RWPE2 (cell line): Measurements from ENCODE around the gene RPA1.

Experiments used
- ATAC-seq: fragments of 200-7000 bp; cut with Tn5 transposase; 3 replicates; pipeline ENCODE4 v1.9.1; 2021; ENCODE audit warnings: low read depth
- DNase-seq: peaks from one replicate; pipeline ENCODE4 v3.0.0-alpha.2; 2020; ENCODE audit warnings: low spot score
- H3K27ac ChIP-seq: fragments of 450-650 bp; 2 replicates; pipeline ENCODE4 v1.5.1; 2017; ENCODE audit warnings: mild to moderate bottlenecking; ENCODE audit not compliant: poor library complexity, severe bottlenecking
- H3K27me3 ChIP-seq: fragments of 250-450 bp; sonication (Bioruptor Pico); 2 replicates; pipeline ENCODE4 v1.5.1; 2021; ENCODE audit warnings: mild to moderate bottlenecking, moderate library complexity; ENCODE audit not compliant: insufficient read depth, poor library complexity, severe bottlenecking
- H3K36me3 ChIP-seq: fragments of 250-450 bp; sonication (Bioruptor Pico); 2 replicates; pipeline ENCODE4 v1.5.1; 2020; ENCODE audit warnings: low read depth, mild to moderate bottlenecking, moderate library complexity
- H3K4me1 ChIP-seq: fragments of 250-450 bp; sonication (Bioruptor Pico); 2 replicates; pipeline ENCODE4 v1.5.1; 2021; ENCODE audit warnings: mild to moderate bottlenecking, moderate library complexity; ENCODE audit not compliant: insufficient read depth, poor library complexity, severe bottlenecking
- H3K4me3 ChIP-seq: fragments of 250-450 bp; sonication (Bioruptor Pico); 2 replicates; pipeline ENCODE4 v1.5.1; 2021; ENCODE audit warnings: mild to moderate bottlenecking, moderate library complexity; ENCODE audit not compliant: severe bottlenecking
- H3K9me3 ChIP-seq: fragments of 250-450 bp; sonication (Bioruptor Pico); 2 replicates; pipeline ENCODE4 v1.5.1; 2021; ENCODE audit warnings: mild to moderate bottlenecking, moderate library complexity; ENCODE audit not compliant: severe bottlenecking
- CTCF ChIP-seq: fragments of 450-650 bp; IDR thresholded peaks from one replicate; pipeline ENCODE4 v1.5.1; 2017; ENCODE audit warnings: mild to moderate bottlenecking, moderate library complexity; ENCODE audit not compliant: poor library complexity, severe bottlenecking

RPA1 gene

GRCh38 chr17:1829216-1829591 is 601 bp upstream of the RPA1 start:
- TF ChIP-seq CTCF = no peak
- H3K27ac ChIP-seq = peak overlapping the region; percentile 42
- peak overlapping the region; percentile 55 for H3K4me3 ChIP-seq
- peaks cover 9% of the 10 kb centered on the region for H3K4me1 ChIP-seq
- no peaks in the 10 kb centered on the region for H3K9me3 ChIP-seq
- DNase-seq (no peak), ATAC-seq (peak; percentile 30)
- H3K27me3 ChIP-seq = no peaks in the 10 kb centered on the region
- peaks cover 62% of the 10 kb centered on the region for H3K36me3 ChIP-seq

DNA sequence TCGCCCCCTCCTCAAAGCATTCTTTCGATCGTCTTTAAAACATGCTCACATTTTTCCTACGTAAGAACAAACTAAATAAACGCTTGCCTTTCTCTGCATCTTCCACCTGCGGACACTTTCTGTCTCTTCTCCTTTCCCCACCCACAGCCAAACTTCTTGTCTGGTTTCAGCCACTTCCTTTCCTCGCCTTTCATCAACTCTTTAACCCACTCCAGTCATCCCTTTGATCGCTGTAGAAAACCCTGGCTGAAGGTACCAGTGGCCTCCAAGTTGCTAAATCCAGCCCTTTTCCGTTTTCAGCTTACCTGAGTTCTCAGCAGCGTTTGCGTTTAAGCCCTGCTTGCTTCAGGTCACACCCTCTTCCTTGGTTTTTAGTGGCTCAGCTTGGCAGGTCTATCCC is 483 bp downstream of the RPA1 start:
- no peak; the same call in 2 of the 3 replicates for ATAC-seq
- no peak for DNase-seq
- Histone ChIP-seq H3K27ac (peak overlapping the region; percentile 42), H3K27me3 (no peaks in the 10 kb centered on the region), H3K4me1 (peaks cover 9% of the 10 kb centered on the region), H3K36me3 (peaks cover 57% of the 10 kb centered on the region), H3K9me3 (no peaks in the 10 kb centered on the region), H3K4me3 (peak overlapping the region; percentile 55)
- TF ChIP-seq CTCF = no peak

- no peak for TF ChIP-seq CTCF
- Histone ChIP-seq H3K4me3 (no peak overlapping the region), H3K27ac (no peak overlapping the region), H3K36me3 (peaks cover 57% of the 10 kb centered on the region), H3K27me3 (no peaks in the 10 kb centered on the region), H3K9me3 (no peaks in the 10 kb centered on the region), H3K4me1 (peaks cover 6% of the 10 kb centered on the region)
- ATAC-seq = no peak
- no peak for DNase-seq
These were observed 4.8 kb downstream of the RPA1 start for GRCh38 chr17:1834380-1835149.

GRCh38 chr17:1839516-1839915 is 9.7 kb downstream of the RPA1 start:
- ATAC-seq (no peak), DNase-seq (no peak)
- H3K9me3 ChIP-seq = no peaks in the 10 kb centered on the region
- TF ChIP-seq CTCF = no peak
- peaks cover 50% of the 10 kb centered on the region for H3K36me3 ChIP-seq
- H3K27ac ChIP-seq = no peak overlapping the region
- H3K4me1 ChIP-seq = peaks cover 5% of the 10 kb centered on the region
- no peak overlapping the region for H3K4me3 ChIP-seq
- no peaks in the 10 kb centered on the region for H3K27me3 ChIP-seq

GRCh38 chr17:1843947-1844346 is 14.1 kb downstream of the RPA1 start:
- peaks cover 58% of the 10 kb centered on the region for H3K36me3 ChIP-seq
- H3K4me3 ChIP-seq = no peak overlapping the region
- H3K27ac ChIP-seq = no peak overlapping the region
- no peak for DNase-seq
- H3K4me1 ChIP-seq = peaks cover 5% of the 10 kb centered on the region
- no peak for ATAC-seq
- no peak for TF ChIP-seq CTCF
- no peaks in the 10 kb centered on the region for H3K9me3 ChIP-seq
- no peaks in the 10 kb centered on the region for H3K27me3 ChIP-seq
